Colonic mucosa (tissue), 4 donors: Measurements from ENCODE around the gene LAIR2. TPM values are rescaled to one million over a fixed set of nuclear protein-coding genes. Genes with fewer than 3 reads are reported as not detected.
"Not testable (repeated sequence)": the region's sequence is repeated elsewhere in the genome, so short reads cannot be mapped to it uniquely, and the experiment has no call there.

Source experiments
- DNase-seq: peaks from one replicate; pipeline ENCODE4 v3.0.0-alpha.2; 2020
- H3K27ac ChIP-seq: fragments of 200-600 bp; one replicate; pipeline ENCODE4 v1.8.0; 2021
- H3K27me3 ChIP-seq: fragments of 200-600 bp; one replicate; pipeline ENCODE4 v1.8.0; 2021
- H3K36me3 ChIP-seq: fragments of 200-600 bp; one replicate; pipeline ENCODE4 v1.8.0; 2021
- H3K4me1 ChIP-seq: fragments of 200-600 bp; one replicate; pipeline ENCODE4 v1.8.0; 2021; ENCODE audit warnings: mild to moderate bottlenecking
- H3K4me3 ChIP-seq: fragments of 200-600 bp; one replicate; pipeline ENCODE4 v1.8.0; 2021
- H3K9ac ChIP-seq, 2 donors: one replicate each; pipeline ENCODE4 v1.7.0; 2013; ENCODE audit warnings: control low read depth in 2 of 2, low read depth in 2 of 2, low read length in 2 of 2
- H3K9me3 ChIP-seq: fragments of 200-600 bp; one replicate; pipeline ENCODE4 v1.8.0; 2021
- CTCF ChIP-seq: fragments of 200-600 bp; IDR thresholded peaks from one replicate; pipeline ENCODE4 v1.8.0; 2022; ENCODE audit warnings: antibody characterized with exemption, mild to moderate bottlenecking
- intact Hi-C: fragments of 100-400 bp; cut with DNase I; formaldehyde crosslinking; loops from one replicate; pipeline ENCODE4 v1.14.1; 2022
- total RNA-seq, 2 donors: library from RNA; stranded (reverse); fragmentation: NEBNext Ultra II Directional in 1 of 2; extraction: Animal tissue kit (Norgen Biotek cat#: 25700) in 1 of 2; gene quantifications; one replicate each; pipeline ENCODE4 v1.2.1, GENCODE V29; 2021
- donor health status: healthy.
- donor health status: DM: no; HTN: no; CAD: no.
- donor health status: DM: no; HTN: no; CAD: no.

Gene LAIR2
- total RNA-seq, 2 donors from 2014 or later = 0.37 TPM; not detected in 1

DNA sequence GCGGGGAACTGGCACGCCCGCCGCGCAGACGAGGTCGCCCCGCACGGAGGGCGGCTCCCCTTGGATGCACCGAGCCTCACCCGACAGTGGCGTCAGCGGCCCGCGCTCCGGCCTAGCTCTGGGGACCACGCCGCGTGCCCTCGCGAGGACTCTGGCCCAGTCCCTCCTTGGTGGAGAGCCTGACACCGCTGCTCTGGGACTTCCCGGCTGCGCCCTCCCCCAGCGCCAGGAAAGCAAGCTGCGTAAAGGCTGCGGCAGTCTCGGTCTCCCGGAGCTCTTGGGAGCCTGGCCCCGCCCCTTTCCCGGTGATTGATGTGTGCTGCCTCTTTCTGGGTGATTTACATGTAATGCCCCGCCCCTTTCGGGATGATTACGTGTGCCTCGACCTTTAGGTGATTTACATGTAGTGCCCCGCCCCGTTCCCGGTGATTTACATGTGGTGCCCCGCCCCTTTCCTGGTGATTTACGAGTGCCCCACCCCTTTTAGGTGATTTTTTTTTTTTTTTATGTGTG is 39.0 kb upstream of the LAIR2 start, which contains the start of gene LENG9:
Gene LENG9 (minus strand): TSS at position 248 of the 513 bp plus-strand sequence. CDS start 252 bp downstream, outside the sequence.
- TF ChIP-seq CTCF = no peak
- DNase-seq = peak; percentile 100
- Histone ChIP-seq H3K9ac (peak within 1 kb of the TSS; percentile 91 to 96), H3K27me3 (no peaks in the 10 kb centered on the region), H3K4me1 (peaks cover 11% of the 10 kb centered on the region), H3K4me3 (peak within 1 kb of the TSS; percentile 71), H3K9me3 (no peaks in the 10 kb centered on the region), H3K27ac (peak within 1 kb of the TSS; percentile 99), H3K36me3 (no peaks in the 10 kb centered on the region)
- intact Hi-C loops = no loop called here

DNA sequence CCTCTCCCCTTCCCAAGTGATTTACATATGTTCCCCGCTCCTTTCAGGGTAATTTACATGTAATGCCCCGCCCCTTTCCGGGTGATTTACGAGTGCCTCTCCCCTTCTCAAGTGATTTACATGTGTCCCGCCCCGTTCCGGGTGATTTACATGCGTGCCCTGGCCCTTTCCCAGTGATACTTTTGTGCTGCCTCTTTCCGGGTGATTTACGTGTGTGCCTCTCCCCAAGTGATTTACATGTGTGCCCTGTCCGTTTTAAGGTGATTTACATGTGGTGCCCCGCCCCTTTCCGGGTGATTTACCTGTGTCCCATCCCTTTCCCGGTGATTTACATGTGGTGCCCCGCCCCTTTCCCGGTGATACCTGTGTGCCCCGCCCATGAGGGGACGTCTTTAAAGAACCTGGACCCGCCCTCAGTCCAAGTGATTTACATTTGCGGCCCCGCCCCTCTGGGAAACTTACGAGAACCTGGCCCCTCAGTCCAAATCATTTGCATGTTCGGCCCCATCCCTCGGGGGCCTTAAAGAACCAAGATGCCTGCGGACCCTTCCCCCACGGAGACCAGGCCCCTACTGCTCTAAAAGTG is 38.5 kb upstream of the LAIR2 start:
- H3K4me3 ChIP-seq = peak overlapping the region; percentile 71
- no peaks in the 10 kb centered on the region for H3K9me3 ChIP-seq
- peak overlapping the region; percentile 99 for H3K27ac ChIP-seq
- peak; percentile 97 for DNase-seq
- intact Hi-C loops = no loop called here
- peak overlapping the region; percentile 40 to 91 for H3K9ac ChIP-seq
- H3K36me3 ChIP-seq = no peaks in the 10 kb centered on the region
- TF ChIP-seq CTCF = no peak
- no peaks in the 10 kb centered on the region for H3K27me3 ChIP-seq
- H3K4me1 ChIP-seq = peaks cover 11% of the 10 kb centered on the region

DNA sequence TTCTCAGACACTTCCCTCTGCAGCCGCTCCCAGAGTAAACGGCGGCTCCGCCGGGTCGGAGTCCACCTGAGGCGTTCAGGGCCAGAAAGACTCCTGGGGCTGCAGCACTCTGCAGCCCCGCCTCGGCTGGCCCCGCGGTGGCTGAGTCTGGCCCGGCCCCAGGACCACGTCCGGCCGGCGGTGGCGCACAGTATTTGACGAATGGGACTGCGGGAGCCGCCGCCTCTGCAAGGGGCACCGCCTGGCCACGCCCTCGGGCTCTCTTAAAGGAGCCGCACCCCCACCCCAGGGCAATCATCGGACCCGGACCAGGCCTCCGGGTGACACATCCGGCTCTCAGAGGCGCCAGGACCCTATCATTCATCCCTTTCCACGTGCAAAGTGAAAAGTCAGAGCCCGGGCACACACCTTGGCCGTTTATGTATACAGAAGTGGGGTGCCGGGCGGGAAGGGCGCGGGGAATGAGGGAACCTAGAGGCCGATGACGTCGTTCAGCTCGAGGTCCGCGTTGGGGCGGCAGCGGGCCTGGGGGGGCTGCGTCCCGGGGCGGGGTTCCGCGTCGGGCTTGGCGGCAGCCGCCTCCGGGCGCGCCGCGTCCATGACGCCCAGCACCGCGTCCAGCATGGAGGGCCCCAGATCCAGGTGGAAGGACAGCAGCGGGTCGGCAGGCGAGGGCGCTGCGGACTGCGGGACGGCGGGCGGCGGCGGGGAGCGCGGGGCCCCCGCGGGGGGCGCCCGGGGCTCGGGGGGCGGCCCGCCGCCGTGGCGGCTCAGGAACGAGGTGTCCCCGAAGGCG is 37.8 kb upstream of the LAIR2 start:
- Histone ChIP-seq H3K4me3 (peak overlapping the region; percentile 71), H3K27me3 (no peaks in the 10 kb centered on the region), H3K9me3 (no peaks in the 10 kb centered on the region), H3K27ac (peak overlapping the region; percentile 99), H3K9ac (peak overlapping the region; percentile 55 to 91), H3K4me1 (peaks cover 11% of the 10 kb centered on the region), H3K36me3 (no peaks in the 10 kb centered on the region)
- TF ChIP-seq CTCF = no peak
- DNase-seq = peak; percentile 95
- intact Hi-C loops = no loop called here

DNA sequence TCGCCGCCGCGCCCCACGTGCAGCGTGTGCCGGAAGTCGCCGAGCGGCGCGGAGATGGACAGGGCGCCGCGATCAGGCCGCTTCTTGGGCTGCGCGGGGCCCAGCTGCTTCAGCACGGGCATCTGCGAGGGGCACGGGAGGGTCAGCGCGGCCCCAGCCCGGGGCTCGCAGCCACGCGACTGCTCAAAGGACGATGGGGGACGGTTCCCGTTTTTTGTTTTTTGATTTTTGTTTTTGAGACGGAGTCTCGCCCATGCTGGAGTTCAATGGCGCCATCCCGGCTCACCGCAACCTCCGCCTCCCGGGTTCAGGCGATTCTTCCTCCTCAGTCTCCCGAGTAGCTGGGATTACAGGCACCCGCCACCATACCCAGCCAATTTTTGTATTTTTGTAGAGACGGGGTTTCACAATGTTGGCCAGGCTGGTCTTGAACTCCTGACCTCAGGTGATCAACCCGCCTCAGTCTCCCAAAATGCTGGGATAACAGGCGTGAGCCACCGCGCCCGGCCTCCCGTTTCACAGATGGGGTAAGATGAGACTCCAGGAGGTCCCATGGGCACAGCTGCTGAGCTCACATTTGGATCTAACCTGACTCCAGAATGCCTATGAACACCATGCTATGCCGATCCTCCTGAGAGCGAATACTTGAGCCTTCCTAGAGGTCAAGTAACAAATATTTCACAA is 37.1 kb upstream of the LAIR2 start:
- peak; percentile 34 for DNase-seq
- Histone ChIP-seq H3K27me3 (no peaks in the 10 kb centered on the region), H3K4me1 (peaks cover 11% of the 10 kb centered on the region), H3K9ac (peak overlapping the region in 1 of 2 donors; percentile 58), H3K27ac (peak overlapping the region; percentile 99), H3K9me3 (no peaks in the 10 kb centered on the region), H3K36me3 (no peaks in the 10 kb centered on the region), H3K4me3 (no peak overlapping the region)
- intact Hi-C loops = no loop called here
- TF ChIP-seq CTCF = no peak

DNA sequence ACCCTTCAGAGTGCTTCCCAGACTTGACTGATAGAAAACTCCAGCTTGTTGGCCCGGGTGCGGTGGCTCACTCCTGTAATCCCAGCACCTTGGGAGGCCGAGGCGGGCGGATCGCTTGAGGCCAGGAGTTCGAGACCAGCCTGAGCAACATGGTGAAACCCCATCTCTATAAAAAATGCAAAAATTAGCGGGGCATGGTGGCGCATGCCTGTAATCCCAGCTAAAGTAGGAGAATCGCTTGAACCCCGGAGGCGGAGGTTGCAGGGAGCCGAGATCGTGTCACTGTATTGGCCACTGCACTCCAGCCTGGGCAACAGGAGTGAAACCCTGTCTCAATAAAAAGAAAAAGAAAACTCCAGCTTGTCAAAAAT is 36.5 kb upstream of the LAIR2 start:
- H3K27ac ChIP-seq = peak overlapping the region; percentile 99
- H3K27me3 ChIP-seq, H3K9me3 ChIP-seq, H3K36me3 ChIP-seq, H3K4me3 ChIP-seq, intact Hi-C loops: not testable (repeated sequence)
- H3K9ac ChIP-seq = peak overlapping the region in 1 of 2 donors; percentile 58
- peak; percentile 20 for DNase-seq
- peaks cover 11% of the 10 kb centered on the region for H3K4me1 ChIP-seq
